IMR-90 (cell line): ENCODE data around the gene SLC35C1. TPM values are rescaled to one million over a fixed set of nuclear protein-coding genes. Genes with fewer than 3 reads are reported as not detected.

Experiments used
- ATAC-seq: fragments of 200-7000 bp; cut with Tn5 transposase; 2 replicates; pipeline ENCODE4 v1.9.1; 2020; ENCODE audit warnings: low read depth, mild to moderate bottlenecking, moderate library complexity
- BruUV-seq: library from RNA; stranded (reverse); fragments of 400-500 nt; replicated peaks from 2 replicates; lab custom pipeline; 2021; lab: Mats Ljungman, UMichigan
- CTCF ChIA-PET: fragments of 300-600 bp; formaldehyde crosslinking; extraction: SDS; loops from one replicate; lab custom pipeline; 2021; ENCODE audit warnings: antibody characterized with exemption; lab: Yijun Ruan, JAX
- POLR2A ChIA-PET: fragments of 300-600 bp; sonication (Branson Sonifier 250); formaldehyde crosslinking; loops from one replicate; lab custom pipeline; 2022; ENCODE audit warnings: antibody characterized with exemption; ENCODE audit not compliant: unreplicated experiment; lab: Charles Lee
- DNase-seq: peaks from one replicate; pipeline ENCODE4 v3.0.0; 2013
- H2AFZ ChIP-seq: replicated peaks from 2 replicates; pipeline ENCODE3; 2013; ENCODE audit warnings: low read length, mild to moderate bottlenecking; ENCODE audit not compliant: poor library complexity
- H2AK5ac ChIP-seq: 2 replicates; pipeline ENCODE4 v1.6.1; 2013; ENCODE audit warnings: low read depth, low read length, inconsistent platforms
- H2AK9ac ChIP-seq: replicated peaks from 2 replicates; pipeline ENCODE3; 2013; ENCODE audit warnings: mild to moderate bottlenecking, low read depth, low read length, moderate library complexity; ENCODE audit not compliant: poor library complexity
- H2BK120ac ChIP-seq: 2 replicates; pipeline ENCODE4 v1.6.1; 2013; ENCODE audit warnings: low read depth, low read length, inconsistent platforms
- H2BK15ac ChIP-seq: 3 replicates; pipeline ENCODE4 v1.6.1; 2013; ENCODE audit warnings: low read depth, low read length, inconsistent platforms
- H2BK20ac ChIP-seq: 2 replicates; pipeline ENCODE4 v1.6.1; 2013; ENCODE audit warnings: low read depth, mild to moderate bottlenecking, inconsistent platforms, low read length, moderate library complexity
- H2BK5ac ChIP-seq: 2 replicates; pipeline ENCODE4 v1.6.1; 2013; ENCODE audit warnings: mild to moderate bottlenecking, low read depth, low read length, inconsistent platforms; ENCODE audit not compliant: poor library complexity, severe bottlenecking
- H3K14ac ChIP-seq: replicated peaks from 2 replicates; pipeline ENCODE4 v1.6.1; 2013; ENCODE audit warnings: low read depth, low read length, inconsistent platforms
- H3K18ac ChIP-seq: 2 replicates; pipeline ENCODE4 v1.6.1; 2013; ENCODE audit warnings: low read depth, low read length, control low read depth
- H3K23ac ChIP-seq: 2 replicates; pipeline ENCODE4 v1.6.1; 2013; ENCODE audit warnings: low read depth, low read length, inconsistent platforms
- H3K27ac ChIP-seq: 2 replicates; pipeline ENCODE4 v1.5.1; 2013; ENCODE audit warnings: mild to moderate bottlenecking, control low read depth, low read length; ENCODE audit not compliant: insufficient read depth
- H3K27me3 ChIP-seq: 2 replicates; pipeline ENCODE4 v1.6.1; 2013; ENCODE audit warnings: low read length; ENCODE audit not compliant: control insufficient read depth, insufficient read depth
- H3K36me3 ChIP-seq: 2 replicates; pipeline ENCODE4 v1.6.1; 2013; ENCODE audit warnings: low read length, mixed read lengths; ENCODE audit not compliant: control insufficient read depth, insufficient read depth
- H3K4ac ChIP-seq: 2 replicates; pipeline ENCODE4 v1.6.1; 2013; ENCODE audit warnings: low read depth, low read length, inconsistent platforms
- H3K4me1 ChIP-seq: 2 replicates; pipeline ENCODE4 v1.6.1; 2013; ENCODE audit warnings: low read length, mixed read lengths; ENCODE audit not compliant: control insufficient read depth, insufficient read depth
- H3K4me2 ChIP-seq: 2 replicates; pipeline ENCODE4 v1.6.1; 2013; ENCODE audit warnings: low read depth, mild to moderate bottlenecking, control low read depth, low read length, moderate library complexity
- H3K4me3 ChIP-seq: 2 replicates; pipeline ENCODE4 v1.5.1; 2013; ENCODE audit warnings: low read depth, mild to moderate bottlenecking, control low read depth, low read length, moderate library complexity; ENCODE audit not compliant: insufficient read depth
- H3K56ac ChIP-seq: 2 replicates; pipeline ENCODE4 v1.6.1; 2013; ENCODE audit warnings: low read length, inconsistent platforms; ENCODE audit not compliant: insufficient read depth; ENCODE audit errors: extremely low read depth
- H3K79me1 ChIP-seq, 2 experiments: 2 replicates each; pipeline ENCODE4 v1.6.1; 2013; ENCODE audit warnings: low read length in 2 of 2, inconsistent platforms in 1 of 2, low read depth in 1 of 2
- H3K9ac ChIP-seq: 2 replicates; pipeline ENCODE4 v1.6.1; 2013; ENCODE audit warnings: low read depth, low read length, control low read depth
- H3K9me1 ChIP-seq: 2 replicates; pipeline ENCODE4 v1.6.1; 2013; ENCODE audit warnings: low read length, inconsistent platforms; ENCODE audit not compliant: insufficient read depth
- H3K9me3 ChIP-seq: 2 replicates; pipeline ENCODE4 v1.6.1; 2013; ENCODE audit warnings: low read length; ENCODE audit not compliant: control insufficient read depth, insufficient read depth
- H4K20me1 ChIP-seq: 2 replicates; pipeline ENCODE4 v1.6.1; 2013; ENCODE audit warnings: low read length, inconsistent platforms; ENCODE audit not compliant: insufficient read depth
- H4K5ac ChIP-seq: 2 replicates; pipeline ENCODE4 v1.6.1; 2013; ENCODE audit warnings: mild to moderate bottlenecking, low read depth, low read length, control low read depth
- H4K8ac ChIP-seq, 2 experiments: 2 replicates each; pipeline ENCODE4 v1.6.1; 2013; ENCODE audit warnings: low read depth in 2 of 2, low read length in 2 of 2, control low read depth in 1 of 2, inconsistent platforms in 1 of 2
- H4K91ac ChIP-seq: 2 replicates; pipeline ENCODE4 v1.6.1; 2013; ENCODE audit warnings: low read depth, low read length, inconsistent platforms; ENCODE audit not compliant: insufficient read depth
- BHLHE40 ChIP-seq: fragments of 150-350 bp; IDR thresholded peaks from 2 replicates; pipeline ENCODE4 v1.6.1; 2016; ENCODE audit warnings: mild to moderate bottlenecking, low read depth, low read length
- CEBPB ChIP-seq: IDR thresholded peaks from 2 replicates; pipeline ENCODE4 v1.6.1; 2012; ENCODE audit warnings: low read depth, low read length, improper control_type of control experiment
- CHD1 ChIP-seq: IDR thresholded peaks from 2 replicates; pipeline ENCODE4 v1.6.1; 2012; ENCODE audit warnings: low read depth, low read length, improper control_type of control experiment
- CTCF ChIP-seq: conservative IDR thresholded peaks from 2 replicates; pipeline ENCODE4 v1.5.1; 2012; ENCODE audit warnings: mild to moderate bottlenecking, low read depth, low read length, improper control_type of control experiment
- FOS ChIP-seq: fragments of 150-350 bp; IDR thresholded peaks from 2 replicates; pipeline ENCODE4 v1.6.1; 2016; ENCODE audit warnings: low read depth, low read length
- MAFK ChIP-seq: IDR thresholded peaks from 2 replicates; pipeline ENCODE4 v1.6.1; 2012; ENCODE audit warnings: low read depth, low read length, improper control_type of control experiment
- MAZ ChIP-seq: IDR thresholded peaks from 2 replicates; pipeline ENCODE4 v1.6.1; 2012; ENCODE audit warnings: low read depth, mild to moderate bottlenecking, low read length, improper control_type of control experiment, moderate library complexity, borderline replicate concordance
- MXI1 ChIP-seq: IDR thresholded peaks from 2 replicates; pipeline ENCODE4 v1.6.1; 2012; ENCODE audit warnings: low read depth, mild to moderate bottlenecking, low read length, moderate library complexity, borderline replicate concordance
- NFE2L2 ChIP-seq: fragments of 150-350 bp; IDR thresholded peaks from 2 replicates; pipeline ENCODE4 v1.6.1; 2016; ENCODE audit warnings: low read depth, mild to moderate bottlenecking, low read length
- POLR2A ChIP-seq: IDR thresholded peaks from 2 replicates; pipeline ENCODE4 v1.6.1; 2012; ENCODE audit warnings: mild to moderate bottlenecking, low read depth, low read length
- RAD21 ChIP-seq: IDR thresholded peaks from 2 replicates; pipeline ENCODE4 v1.6.1; 2012; ENCODE audit warnings: low read length, improper control_type of control experiment
- SMC3 ChIP-seq: fragments of 150-350 bp; IDR thresholded peaks from 2 replicates; pipeline ENCODE4 v1.6.1; 2016; ENCODE audit warnings: low read depth, mild to moderate bottlenecking, antibody characterized with exemption, low read length, moderate library complexity
- WGBS, 2 experiments: methylation state at CpG; one replicate each; pipeline versions ENCODE4 v1.1.5 to v1.1.7; 2013; ENCODE audit warnings: missing lambda C conversion rate in 2 of 2; ENCODE audit not compliant: insufficient read length in 1 of 2; ENCODE audit errors: extremely low coverage in 2 of 2; 5-methylcytosine and 5-hydroxymethylcytosine counted together
- dilution Hi-C: fragments of 300-500 bp; cut with HindIII; formaldehyde crosslinking; loops from one replicate; pipeline ENCODE4 v1.14.3; 2018; ENCODE audit warnings: low sequenced_read_pairs; ENCODE audit not compliant: unreplicated experiment
- in situ Hi-C: fragments of 300-500 bp; cut with MboI; formaldehyde crosslinking; loops from 3 replicates; pipeline ENCODE4 v1.14.3; 2019; ENCODE audit warnings: low sequenced_read_pairs, inconsistent platforms, mixed read lengths
- intact Hi-C: fragments of 100-400 bp; cut with micrococcal nuclease; formaldehyde crosslinking; loops from 2 replicates; pipeline ENCODE4 v1.10.0; 2022
- polyA plus RNA-seq, 3 experiments: library from polyadenylated mRNA; depleted of rRNA; stranded (reverse); fragments of >200 nt; gene quantifications; 2 replicates each; pipeline ENCODE4 v1.2.3, GENCODE V29; 2012; ENCODE audit warnings: low replicate concordance in 1 of 3
- total RNA-seq: library from RNA; depleted of rRNA; stranded (reverse); fragments of >200 nt; gene quantifications from 2 replicates; pipeline ENCODE4 v1.2.3, GENCODE V29; 2012
- TF ChIP-seq, protein P1 (sequence below): fragments of 150-350 bp; IDR thresholded peaks from 2 replicates; pipeline ENCODE4 v1.6.1; 2017; ENCODE audit warnings: mild to moderate bottlenecking, antibody characterized with exemption, low read length, low read depth
- TF ChIP-seq, protein P2 (sequence below): fragments of 150-350 bp; IDR thresholded peaks from 2 replicates; pipeline ENCODE4 v1.6.1; 2016; ENCODE audit warnings: low read depth, mild to moderate bottlenecking, low read length, moderate library complexity, borderline replicate concordance

The SLC35C1 gene
- total and polyA plus RNA-seq, 2 of the 4 experiments (the other 2 are of a cell fraction), result 4.3 to 27.1 TPM

DNA sequence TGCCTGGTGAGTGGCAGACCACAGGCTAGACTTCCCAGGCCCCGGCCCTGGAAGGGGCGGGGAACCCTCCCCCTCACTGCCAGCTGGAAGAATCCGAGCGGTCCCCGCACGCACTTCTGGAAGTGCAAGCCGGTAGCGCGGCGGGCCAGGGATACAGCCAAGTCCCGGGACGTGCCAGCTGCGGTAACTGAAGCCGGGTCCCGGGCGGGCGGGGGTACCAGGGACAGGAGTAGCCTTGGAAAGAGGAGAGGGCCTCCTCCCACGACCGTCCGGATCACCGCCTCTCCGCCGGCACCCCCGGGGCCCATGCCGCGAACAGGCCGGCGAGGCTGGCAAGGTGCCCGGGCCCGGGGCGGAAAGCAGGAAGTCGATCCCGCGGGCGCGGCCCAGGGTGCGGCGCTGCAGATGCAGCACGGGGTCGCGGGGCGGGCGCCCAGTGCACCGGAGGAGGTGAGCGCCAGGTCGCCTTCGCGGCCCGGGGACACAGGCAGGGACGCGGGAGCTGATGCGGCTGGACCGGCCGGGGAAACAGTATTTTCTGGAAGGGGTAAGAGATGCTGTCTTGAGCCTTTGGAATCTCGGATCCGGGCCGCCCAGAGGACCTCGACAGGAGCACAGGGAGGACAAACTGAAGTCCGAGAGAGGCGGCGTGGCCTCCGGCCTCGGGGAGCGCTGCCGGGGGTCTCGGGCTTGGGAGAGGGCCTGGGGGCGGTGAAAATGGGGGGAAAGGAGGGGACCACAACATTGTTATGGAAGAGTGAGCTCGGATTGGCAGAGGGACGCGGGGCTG, 783 bp upstream of the SLC35C1 start:
- H3K27ac ChIP-seq, result peak overlapping the region; percentile 80
- no peak overlapping the region; the same call in 1 of the 2 replicates for H2BK20ac ChIP-seq
- peak overlapping the region; percentile 69 for H3K4ac ChIP-seq
- H2BK5ac ChIP-seq, result peak overlapping the region; percentile 16
- H3K4me2 ChIP-seq, result peak overlapping the region; percentile 84
- peak overlapping the region; percentile 14; the same call in 1 of the 2 replicates for H3K18ac ChIP-seq
- H2BK15ac ChIP-seq, result no peak overlapping the region
- CTCF ChIA-PET, result interaction anchor here (1.1 kb wide), 1 partner anchor 32 kb away, joined by 4 read pairs; no protein-coding TSS in a partner anchor
- peaks cover 31 to 36% of the 10 kb centered on the region in 2 experiments for H3K79me1 ChIP-seq
- H3K4me1 ChIP-seq, result peaks cover 20% of the 10 kb centered on the region
- peak overlapping the region; percentile 2 for H3K14ac ChIP-seq
- intact Hi-C loops (no loop called here), in situ Hi-C loops (loop anchor here (25.0 kb wide), 1 partner anchor 1242 kb away; the partner anchor contains the start of gene CD82), dilution Hi-C loops (no loop called here)
- H4K8ac ChIP-seq, result peak overlapping the region; percentile 85 to 87
- H3K9me1 ChIP-seq, result peaks cover 19% of the 10 kb centered on the region
- peaks cover 18% of the 10 kb centered on the region for H4K20me1 ChIP-seq
- peaks cover 9% of the 10 kb centered on the region for H3K36me3 ChIP-seq
- H3K23ac ChIP-seq, result peak overlapping the region; percentile 65
- DNase-seq (peak; percentile 33), ATAC-seq (peak; percentile 21)
- H2BK120ac ChIP-seq, result no peak overlapping the region
- H4K91ac ChIP-seq, result peak overlapping the region; percentile 12
- peak overlapping the region; percentile 35; the same call in 1 of the 2 replicates for H2AK5ac ChIP-seq
- H3K4me3 ChIP-seq, result peak overlapping the region; percentile 87
- H3K27me3 ChIP-seq, result no peaks in the 10 kb centered on the region; the same call in 1 of the 2 replicates
- peak overlapping the region; percentile 77 for H2AK9ac ChIP-seq
- POLR2A ChIA-PET, result no interaction called here
- no TSS peak for BruUV-seq
- no peaks in the 10 kb centered on the region for H3K9me3 ChIP-seq
- whole genome bisulfite sequencing, 2 experiments, result 1% methylated on average over 35 of the region's 70 CpGs; no CpG with 5 or more reads in 1 of the 2 experiments
- peak overlapping the region; percentile 83 for H3K9ac ChIP-seq
- no peak overlapping the region for H3K56ac ChIP-seq
- H4K5ac ChIP-seq, result peak overlapping the region; percentile 44; the same call in 1 of the 2 replicates
- peak overlapping the region; percentile 83 for H2AFZ ChIP-seq
- TF ChIP-seq MAFK (no peak), CHD1 (no peak), MXI1 (no peak; the same call in 1 of the 2 replicates), CTCF (no peak), MAZ (no peak), FOS (no peak), NFE2L2 (no peak), POLR2A (no peak), SMC3 (no peak), CEBPB (no peak), RAD21 (no peak), BHLHE40 (no peak)
- TF ChIP-seq, protein P1, sequence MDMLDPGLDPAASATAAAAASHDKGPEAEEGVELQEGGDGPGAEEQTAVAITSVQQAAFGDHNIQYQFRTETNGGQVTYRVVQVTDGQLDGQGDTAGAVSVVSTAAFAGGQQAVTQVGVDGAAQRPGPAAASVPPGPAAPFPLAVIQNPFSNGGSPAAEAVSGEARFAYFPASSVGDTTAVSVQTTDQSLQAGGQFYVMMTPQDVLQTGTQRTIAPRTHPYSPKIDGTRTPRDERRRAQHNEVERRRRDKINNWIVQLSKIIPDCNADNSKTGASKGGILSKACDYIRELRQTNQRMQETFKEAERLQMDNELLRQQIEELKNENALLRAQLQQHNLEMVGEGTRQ, result no peak
- TF ChIP-seq, protein P2, sequence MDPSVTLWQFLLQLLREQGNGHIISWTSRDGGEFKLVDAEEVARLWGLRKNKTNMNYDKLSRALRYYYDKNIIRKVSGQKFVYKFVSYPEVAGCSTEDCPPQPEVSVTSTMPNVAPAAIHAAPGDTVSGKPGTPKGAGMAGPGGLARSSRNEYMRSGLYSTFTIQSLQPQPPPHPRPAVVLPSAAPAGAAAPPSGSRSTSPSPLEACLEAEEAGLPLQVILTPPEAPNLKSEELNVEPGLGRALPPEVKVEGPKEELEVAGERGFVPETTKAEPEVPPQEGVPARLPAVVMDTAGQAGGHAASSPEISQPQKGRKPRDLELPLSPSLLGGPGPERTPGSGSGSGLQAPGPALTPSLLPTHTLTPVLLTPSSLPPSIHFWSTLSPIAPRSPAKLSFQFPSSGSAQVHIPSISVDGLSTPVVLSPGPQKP, result no peak
